Stimulated activated CD4-positive, alpha-beta T cell treated with anti-CD3 and anti-CD28 coated beads, TNF-alpha, amount 100 ng/mL, for 4 hours (primary cell): Measurements from ENCODE around the gene TTC23.
"Not testable (repeated sequence)": the region's sequence is repeated elsewhere in the genome, so short reads cannot be mapped to it uniquely, and the experiment has no call there.

Source experiments
- DNase-seq, 3 experiments: peaks; one replicate each; pipeline ENCODE4 v3.0.0-alpha.2; 2020; ENCODE audit warnings: low read depth in 3 of 3

TTC23 gene

GRCh38 chr15:99121691-99122410 lies 127.5 kb downstream of the TTC23 start:
- no peak for DNase-seq

GRCh38 chr15:99121207-99121606 lies 128.2 kb downstream of the TTC23 start:
- DNase-seq = no peak

- DNase-seq = no peak
These were observed 129.2 kb downstream of the TTC23 start for GRCh38 chr15:99120050-99120777.

GRCh38 chr15:99118801-99119546 lies 130.4 kb downstream of the TTC23 start:
- DNase-seq = no peak

- DNase-seq = no peak
These were observed 131.1 kb downstream of the TTC23 start for GRCh38 chr15:99118258-99118632.

- DNase-seq = no peak
These were observed 131.7 kb downstream of the TTC23 start for GRCh38 chr15:99117563-99118257.

- no peak for DNase-seq
These were observed 132.3 kb downstream of the TTC23 start for GRCh38 chr15:99117111-99117510.

GRCh38 chr15:99115300-99116215 lies 133.8 kb downstream of the TTC23 start:
- DNase-seq = no peak

GRCh38 chr15:99114511-99115299 lies 134.7 kb downstream of the TTC23 start:
- DNase-seq = no peak

- DNase-seq = no peak
These were observed 135.7 kb downstream of the TTC23 start for GRCh38 chr15:99113547-99114271.

- not testable (repeated sequence) for DNase-seq
These were observed 137.7 kb downstream of the TTC23 start for GRCh38 chr15:99111641-99112040.

GRCh38 chr15:99110581-99111320 lies 138.6 kb downstream of the TTC23 start:
- DNase-seq = no peak

- DNase-seq = no peak
These were observed 139.3 kb downstream of the TTC23 start for GRCh38 chr15:99110093-99110492.

GRCh38 chr15:99109555-99110021 lies 139.8 kb downstream of the TTC23 start:
- no peak for DNase-seq

GRCh38 chr15:99108993-99109392 lies 140.4 kb downstream of the TTC23 start:
- DNase-seq = no peak

- DNase-seq = no peak
These were observed 142.8 kb downstream of the TTC23 start for GRCh38 chr15:99106417-99107220.

GRCh38 chr15:99105514-99106341 lies 143.7 kb downstream of the TTC23 start:
- DNase-seq = peak in 1 of 3 experiments; percentile 9
